Stimulated activated CD4-positive, alpha-beta T cell treated with anti-CD3 and anti-CD28 coated beads, TNF-alpha, amount 100 ng/mL, for 48 hours (primary cell): ENCODE data around the gene RUNX1.
A peak's percentile ranks its signal among the peaks of the same experiment; 100 is the strongest.

Experiments used
- DNase-seq, 3 donors: peaks; one replicate each; pipeline ENCODE4 v3.0.0-alpha.2; 2020; ENCODE audit warnings: low read depth in 3 of 3

The RUNX1 gene

DNA sequence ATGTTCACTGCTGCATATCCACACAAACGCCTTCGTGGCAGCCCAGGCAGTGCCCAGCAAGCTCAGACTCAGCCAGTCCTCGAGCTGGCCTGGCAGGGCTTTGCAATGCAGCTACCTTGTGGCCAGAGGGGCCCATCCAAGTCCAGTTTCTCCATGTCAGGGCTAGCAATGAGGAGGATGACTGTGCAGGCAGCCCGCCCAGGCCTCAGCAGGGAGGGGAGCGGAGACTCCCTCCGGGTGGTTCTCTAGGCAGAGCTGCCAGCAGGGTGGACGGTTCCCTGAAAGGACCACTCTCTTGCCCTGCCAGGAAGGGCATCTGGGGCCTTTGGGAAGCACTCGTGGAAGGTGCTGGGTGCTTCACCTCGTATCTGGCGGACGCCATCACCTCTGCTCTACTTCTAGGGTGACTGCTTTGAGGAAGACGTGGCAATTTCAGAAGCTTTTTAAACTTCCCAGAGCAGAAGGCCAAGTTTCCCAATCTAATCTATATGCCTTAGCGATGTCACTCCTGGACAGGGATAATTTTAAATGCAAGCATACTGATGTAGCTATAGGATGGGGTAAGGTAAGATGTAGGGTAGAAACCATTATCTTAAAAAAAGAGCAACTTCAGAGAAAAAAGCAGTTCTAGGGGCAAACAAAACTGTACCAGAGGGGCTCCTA lies 56.2 kb downstream of the RUNX1 start:
- no peak for DNase-seq

DNA sequence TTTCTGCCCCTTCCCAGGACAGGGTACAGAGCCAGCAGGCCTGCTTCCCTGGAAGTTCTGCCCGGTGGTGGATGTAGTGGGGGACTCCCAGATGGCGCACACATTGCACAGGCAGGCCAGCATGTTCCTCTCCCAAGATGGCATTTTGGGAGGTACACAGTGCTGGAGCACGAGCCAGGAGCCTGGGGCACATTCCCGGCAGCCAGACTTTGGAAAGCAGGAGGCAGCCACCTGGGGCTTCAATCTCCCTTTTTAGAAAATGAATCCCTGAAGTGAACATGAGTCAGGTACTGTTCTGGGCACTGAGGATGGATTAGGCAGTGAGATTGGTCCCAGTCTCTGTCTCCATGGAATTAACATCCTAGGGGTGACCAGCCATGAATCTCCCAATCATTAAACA lies 56.9 kb downstream of the RUNX1 start:
- no peak for DNase-seq

DNA sequence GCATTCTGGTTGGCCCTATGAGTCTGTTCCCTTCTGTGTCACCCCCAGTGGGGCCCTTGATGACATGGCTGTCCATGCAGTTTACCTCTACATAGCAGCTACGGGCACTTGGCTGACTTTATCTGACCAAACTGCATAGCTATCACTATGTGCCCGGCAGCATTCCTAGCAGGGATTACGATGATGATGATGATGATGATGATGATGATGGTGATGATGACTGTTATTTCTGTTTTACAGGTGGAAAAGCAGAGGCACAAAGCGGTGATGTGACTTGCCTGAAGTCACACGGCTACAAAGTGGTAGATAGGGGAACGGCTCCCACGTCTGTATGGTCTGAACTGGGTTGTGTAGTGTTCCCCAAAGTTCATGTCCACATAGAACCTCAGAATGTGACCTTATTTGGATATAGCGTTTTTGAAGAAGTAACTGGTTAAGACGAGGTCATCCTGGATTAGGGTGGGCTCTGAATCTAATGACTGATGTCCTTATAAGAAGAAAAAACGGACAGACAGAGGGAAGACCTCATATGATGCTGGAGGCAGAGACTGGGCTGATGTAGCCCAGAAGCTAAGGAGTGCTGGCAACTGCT lies 57.6 kb downstream of the RUNX1 start:
- no peak for DNase-seq

DNA sequence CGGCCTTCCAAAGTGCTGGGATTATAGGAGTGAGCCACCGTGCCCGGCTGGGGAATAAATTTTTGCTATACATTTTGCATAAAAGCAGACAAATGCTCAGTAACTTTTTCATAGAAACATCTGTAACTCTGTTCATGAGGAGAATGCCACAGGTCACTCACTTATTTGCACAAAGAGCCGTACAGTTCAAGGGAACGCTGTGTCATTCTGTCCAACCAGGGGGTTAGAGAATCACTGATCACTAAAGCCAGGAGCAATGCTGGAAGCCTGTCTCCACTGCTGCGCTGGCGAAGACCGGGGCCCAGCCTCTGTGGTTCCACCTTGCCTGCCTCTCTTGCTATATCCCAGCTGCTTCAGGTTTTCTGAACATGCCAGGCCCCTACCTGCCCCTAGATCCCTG lies 58.3 kb downstream of the RUNX1 start:
- no peak for DNase-seq

DNA sequence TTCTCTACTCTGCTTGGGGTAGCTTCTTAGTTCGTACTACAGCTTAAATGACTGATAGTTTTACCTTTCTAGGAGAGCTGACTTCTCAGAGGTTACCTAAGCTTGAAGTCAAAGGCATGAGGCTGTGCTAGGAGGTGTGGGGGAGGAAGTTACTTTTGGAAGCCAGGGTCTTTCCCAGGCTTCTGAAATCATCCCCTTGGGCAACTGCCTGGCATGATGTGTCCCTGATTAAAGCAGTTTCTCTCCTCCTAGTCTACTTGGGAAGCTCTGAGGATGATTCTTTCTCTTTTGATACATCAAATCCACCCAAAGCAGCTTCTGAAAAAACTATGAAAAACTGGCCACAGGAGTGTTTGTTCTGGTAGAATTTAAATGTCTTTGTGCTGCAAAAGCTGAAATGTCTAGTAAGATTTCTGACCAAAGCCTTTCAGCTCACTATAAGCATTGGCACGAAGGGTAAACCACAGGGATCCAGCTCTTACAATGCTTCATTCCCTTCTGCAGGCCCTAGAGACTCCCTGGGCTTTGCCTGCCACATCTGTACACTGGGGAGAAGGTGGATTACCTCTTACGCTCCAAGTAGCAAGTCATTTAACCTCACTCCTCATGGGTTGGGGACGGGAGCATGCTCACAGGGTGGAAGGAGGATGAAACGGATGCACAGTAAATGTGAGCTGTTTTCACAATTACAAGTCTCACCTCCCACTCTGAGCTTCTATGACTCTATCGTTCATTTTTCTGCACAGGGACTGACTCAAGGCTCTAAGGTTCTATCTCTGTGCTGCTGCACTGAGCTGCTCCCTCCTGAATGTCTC lies 59.6 kb downstream of the RUNX1 start:
- peak; percentile 45 to 76 (median 65) for DNase-seq

DNA sequence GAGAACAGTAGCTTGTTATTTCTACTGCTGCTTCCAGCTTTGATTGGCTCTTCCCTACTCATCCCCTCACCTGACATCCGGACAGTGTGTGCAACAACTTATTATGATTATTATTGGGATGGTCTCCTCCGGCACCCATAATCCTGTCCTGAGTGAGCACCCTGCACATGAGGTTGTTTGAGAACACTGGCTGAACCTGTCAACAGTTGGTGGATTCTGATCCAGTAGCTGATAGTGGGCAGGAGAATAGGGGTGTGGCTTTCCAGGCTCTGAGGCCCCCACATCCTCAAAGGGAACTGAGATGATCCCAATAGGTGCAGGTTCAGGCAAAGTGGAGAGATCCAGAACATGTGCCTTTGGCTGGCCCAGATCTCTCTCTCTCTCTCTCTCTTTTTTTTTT lies 60.5 kb downstream of the RUNX1 start:
- DNase-seq, result no peak

DNA sequence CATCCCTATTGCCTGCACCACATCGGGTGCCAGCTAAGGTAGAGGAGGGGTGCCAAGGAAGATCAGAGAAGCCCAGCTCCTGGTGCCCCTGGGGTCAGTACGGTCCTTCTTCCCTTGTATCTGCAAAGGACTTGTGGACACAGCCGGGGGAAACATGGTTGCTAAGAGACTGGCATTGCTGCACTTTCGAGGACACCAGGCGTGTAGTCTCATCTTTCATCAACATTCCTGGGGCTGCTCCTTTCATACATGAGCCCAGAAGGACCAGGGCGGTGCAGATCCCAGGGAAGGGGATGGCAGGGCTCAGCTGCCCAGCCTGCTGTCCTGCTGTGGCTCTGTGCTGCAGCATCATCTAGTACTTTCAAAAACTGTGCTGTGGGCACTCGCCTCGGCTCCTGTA lies 61.0 kb downstream of the RUNX1 start:
- no peak for DNase-seq

DNA sequence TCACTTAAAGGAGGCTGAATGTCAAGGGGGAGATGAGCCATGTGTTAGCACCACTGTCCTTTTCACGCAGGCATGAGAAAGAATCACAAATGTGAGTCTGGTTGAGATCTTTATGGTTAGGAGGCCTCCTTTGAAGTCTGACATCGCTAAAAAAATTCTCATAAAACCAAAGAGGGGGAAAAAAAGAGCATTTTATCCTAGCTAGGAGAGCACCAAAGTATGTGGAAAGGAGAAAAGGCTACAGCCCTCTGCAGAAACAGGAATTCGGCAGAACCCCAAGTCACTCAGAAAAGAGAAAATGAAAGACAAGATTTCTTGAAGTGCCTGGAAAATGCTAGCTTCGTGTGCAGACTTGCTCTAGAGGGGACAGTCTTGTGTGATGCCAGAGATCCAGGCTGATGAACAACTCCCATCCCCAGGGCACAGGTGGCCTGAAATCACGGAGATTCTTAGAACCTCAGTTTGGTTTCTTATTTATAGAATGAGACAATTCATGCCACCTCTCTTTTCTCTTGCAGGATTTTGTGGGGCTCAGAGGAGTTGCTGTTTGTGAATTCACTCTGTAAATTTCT lies 61.5 kb downstream of the RUNX1 start:
- DNase-seq, result no peak

DNA sequence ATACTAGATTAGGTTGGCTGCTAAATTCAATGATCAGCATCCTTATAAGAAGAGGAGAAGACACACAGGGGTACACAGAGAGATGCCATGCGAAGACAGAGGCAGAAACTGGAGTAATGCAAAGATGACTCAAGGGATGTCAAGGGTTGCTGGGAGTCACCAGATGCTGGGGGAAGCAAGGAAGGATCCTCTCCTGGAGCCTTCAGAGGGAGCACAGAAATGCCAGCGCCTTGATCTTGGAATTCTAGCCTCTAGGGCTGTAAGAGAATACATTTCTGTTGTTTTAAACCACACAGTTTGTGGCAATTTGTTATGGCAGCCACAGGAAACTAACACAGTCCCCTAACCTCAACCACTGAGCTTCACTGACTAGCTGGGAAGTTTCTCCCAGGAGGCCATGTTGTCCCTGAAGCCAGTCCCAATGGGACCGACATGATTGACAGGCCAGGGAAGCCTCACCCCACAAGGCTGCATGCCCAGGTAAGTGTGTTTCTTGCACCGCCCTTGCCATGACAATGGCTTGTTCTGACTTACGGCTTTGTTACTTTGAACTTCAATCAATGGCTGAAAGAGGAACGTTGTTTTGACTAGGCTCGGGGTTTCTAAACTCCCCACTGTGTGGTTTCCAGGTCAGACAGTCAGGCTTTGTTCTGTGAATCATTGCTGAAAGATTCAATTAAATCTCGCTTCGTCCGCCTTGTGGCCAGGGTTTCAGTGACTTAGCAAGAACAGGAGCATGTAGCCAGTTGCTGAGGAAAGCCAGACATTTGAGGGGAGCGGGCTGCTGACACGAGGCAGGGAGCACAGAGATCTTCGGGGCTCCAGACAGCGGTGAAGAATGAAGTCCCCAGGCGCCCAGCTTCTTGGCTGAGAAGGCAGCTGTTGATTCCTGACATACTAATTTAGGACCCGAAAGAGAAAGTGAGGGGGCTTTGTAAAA lies 62.3 kb downstream of the RUNX1 start:
- peak; percentile 63 to 76 (median 65) for DNase-seq

DNA sequence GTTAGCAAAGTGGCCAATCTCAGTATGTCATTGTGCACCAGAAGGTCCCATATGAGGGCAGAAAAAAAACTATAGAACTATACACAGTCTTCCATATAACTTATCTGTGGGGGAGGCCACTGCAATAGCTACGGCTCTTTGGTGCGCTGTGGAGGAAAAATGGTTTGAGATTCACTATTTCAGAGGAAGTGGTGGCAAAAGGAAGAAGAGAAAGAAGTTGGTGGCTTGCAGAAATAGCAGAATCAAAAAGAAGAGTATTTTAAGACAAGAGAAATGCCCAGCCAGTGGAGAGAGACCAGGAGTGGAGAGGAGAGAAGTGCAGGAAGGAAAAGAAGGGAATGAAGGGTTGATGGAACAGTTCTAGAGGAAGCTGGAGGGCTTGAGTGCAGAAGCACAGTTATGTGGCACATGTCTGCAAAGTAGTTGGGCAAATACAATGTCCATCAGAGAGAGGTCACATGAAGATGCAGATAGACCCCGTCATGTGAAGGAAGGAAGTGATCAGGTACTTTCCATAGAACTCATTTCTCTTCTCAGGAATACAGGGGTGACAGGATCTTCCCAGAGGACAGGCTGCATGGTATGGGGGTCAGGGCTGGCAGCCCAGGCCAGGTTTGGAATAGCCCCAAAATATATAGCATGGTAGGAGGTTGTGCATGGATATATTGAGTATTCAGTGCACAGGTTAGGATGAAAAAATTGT lies 64.6 kb downstream of the RUNX1 start:
- no peak for DNase-seq

DNA sequence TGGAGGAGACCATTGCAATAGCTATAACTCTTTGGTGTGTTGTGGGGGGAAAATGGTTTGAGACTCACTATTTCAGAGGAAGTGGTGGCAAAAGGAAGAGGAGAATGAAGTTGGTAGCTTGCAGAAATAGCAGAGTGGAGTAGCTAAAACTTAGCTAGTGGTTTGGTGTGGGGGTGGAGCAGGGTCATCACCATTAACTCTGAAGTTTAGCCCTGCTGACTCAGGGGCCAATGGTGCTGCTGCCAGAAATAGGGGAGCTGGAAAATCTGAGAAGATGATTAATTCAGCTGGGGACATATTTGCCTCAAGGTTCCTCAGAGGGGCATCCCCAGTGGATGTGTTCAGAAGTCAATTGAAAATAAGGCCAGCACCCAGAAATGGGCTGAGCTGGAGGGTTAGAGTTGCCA lies 65.4 kb downstream of the RUNX1 start:
- DNase-seq, result peak; percentile 45 to 67 (median 63)

DNA sequence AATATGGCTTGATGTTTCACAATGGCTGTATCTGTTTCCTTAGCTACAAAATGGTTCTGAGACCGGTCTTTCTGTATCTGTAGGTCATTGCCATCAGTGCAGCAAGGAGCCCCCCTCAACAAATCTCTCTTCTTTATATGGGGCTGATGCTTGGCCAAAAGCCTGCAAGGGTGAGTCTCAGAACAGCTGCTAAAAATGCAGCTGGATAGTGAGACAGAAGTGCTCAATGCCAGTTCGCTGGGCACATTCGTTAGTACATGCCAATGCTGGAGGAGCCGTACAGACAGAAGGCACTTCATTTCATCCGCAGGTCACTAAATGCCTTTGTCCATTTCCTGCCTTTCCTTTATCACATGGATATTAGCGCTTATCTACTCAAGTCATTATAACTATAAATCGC lies 67.3 kb downstream of the RUNX1 start:
- DNase-seq, result no peak

DNA sequence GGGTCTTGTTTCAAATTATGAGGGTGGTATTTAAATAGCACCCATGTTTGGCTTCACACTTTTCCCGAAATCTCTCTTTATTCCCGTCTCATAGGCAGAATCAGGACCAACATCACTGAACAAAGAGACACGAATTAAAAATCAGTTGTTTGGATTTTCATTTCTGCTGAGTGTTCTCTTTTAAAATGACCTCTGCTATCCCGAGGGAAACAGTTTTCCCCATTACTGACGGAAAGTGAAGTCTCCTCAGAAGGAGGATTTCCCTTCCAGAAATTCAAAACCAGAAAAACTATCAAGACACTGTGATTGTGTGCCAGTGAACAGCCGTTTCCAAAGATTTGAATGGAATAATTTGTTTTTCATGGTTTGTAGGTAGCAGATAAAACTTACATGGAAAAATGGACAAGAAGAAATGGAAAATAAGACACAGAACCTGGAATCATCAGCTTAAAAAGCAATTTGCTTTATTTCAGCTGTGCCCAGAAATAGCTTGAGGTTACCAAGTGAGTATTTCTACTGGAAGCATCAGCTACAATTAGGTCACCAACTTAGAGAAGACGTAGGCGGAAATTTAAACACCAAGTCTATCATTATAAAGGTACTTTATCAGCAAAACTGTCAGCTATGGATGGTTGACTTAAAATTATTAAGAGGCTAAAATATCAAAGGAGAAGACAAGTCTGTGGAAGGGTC lies 68.5 kb downstream of the RUNX1 start:
- no peak for DNase-seq

DNA sequence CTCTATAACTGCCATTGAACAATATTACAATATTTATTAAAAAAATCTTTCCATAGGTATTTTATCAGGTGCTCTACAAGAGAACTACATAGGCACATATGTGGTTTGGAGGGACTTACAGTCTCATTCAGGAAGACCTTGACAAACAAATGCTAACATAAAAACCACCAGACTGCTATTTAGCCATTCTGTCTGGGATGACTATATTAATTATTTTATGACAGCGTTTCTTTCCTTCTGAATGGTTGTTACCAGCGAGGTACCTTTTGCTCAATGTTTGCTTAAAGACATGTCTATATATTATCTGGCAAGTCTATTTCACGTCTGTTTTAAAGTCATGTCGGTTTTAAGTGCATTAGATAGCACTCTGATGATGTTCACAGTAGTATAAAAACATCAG lies 69.7 kb downstream of the RUNX1 start:
- DNase-seq, result no peak

DNA sequence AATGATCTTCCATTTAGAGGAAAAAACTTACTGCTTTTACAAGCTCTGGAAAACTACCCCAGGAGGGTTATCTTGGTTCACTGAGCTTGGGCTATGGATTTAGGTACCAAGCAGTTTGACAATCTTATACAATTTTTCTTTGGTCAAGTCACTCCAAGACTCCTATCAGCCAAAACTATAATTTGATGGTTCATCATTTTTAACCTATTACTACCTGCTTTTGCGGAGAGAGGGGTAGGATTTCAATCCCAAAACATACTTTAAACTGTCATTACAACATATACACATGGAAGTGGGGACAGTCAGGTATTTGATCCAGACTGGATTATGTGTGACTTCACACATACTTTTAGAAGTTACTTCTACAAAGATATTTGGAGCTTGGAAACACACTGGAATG lies 71.8 kb downstream of the RUNX1 start:
- DNase-seq, result no peak

DNA sequence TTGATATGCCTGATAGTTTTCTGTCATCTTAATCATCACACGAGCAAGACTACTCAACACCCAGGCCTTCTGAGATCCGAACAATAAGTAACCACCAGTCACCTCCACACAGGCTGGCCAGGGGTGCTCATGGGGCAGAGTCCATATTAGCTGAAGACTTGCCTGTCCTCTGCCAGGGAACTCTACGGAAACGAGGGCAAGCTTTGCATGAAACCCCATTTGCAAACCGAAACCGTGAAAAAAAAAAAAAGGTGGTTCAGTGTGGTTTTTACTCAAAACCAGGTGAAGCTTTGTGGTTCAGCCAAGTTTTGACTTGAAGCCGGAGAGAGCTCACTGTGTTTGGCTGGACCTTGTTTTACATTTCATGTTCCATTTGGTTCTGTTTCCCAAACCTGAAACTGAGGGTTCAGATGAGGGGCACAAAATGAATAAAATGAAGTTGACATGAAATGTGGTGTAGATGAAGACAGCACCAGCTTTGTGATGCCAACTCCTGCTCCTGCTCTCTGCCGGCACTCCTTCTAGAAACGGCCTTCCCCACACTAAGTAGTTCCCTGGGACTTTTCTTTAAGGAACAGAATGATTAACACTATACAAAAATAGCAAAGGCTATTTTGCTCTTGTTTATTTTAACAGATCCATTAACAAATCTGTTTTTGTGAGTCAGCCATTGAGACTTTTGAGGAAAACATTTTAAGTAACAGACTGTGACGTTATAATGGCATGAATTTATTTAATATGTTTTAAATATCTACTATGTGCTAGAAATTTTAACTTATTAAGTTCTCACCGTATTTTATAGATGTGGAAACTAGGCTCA lies 74.7 kb downstream of the RUNX1 start:
- no peak for DNase-seq

DNA sequence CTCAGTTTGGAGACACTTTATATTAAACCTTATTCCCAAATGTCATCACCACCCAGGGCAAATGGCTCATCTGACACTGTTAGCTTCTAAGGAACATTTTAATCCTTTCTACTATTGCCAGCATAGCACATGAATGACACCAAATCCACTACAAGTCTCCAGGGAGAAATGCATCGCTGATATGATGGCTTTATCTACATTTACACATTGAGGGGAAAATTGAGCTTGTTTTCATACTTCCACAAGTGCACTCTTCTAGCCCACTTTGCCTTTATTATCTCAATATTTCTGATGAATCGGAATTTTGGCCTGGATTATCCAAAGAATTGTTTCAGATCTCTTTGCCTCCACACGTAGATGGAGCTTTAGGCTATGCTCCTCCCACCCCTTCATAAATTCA lies 75.4 kb downstream of the RUNX1 start:
- no peak for DNase-seq

DNA sequence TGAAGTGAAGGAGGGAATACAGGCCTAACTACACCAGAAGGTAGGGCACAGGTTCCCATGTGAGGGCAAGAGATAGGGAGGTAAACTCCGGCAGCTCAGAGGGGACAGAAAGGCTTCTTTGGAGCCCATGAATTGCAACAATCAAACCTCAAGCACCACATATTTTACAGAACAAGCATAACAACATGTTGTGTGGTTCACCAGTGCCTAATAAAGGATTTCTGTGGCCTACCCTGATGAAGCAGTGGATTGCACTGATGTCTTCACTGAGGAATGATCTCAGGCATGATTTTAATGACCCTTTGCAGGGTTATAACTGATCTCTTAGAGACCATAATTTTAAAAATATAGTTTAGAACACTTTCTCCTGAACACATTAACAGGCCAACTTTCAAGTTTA lies 77.4 kb downstream of the RUNX1 start:
- no peak for DNase-seq

DNA sequence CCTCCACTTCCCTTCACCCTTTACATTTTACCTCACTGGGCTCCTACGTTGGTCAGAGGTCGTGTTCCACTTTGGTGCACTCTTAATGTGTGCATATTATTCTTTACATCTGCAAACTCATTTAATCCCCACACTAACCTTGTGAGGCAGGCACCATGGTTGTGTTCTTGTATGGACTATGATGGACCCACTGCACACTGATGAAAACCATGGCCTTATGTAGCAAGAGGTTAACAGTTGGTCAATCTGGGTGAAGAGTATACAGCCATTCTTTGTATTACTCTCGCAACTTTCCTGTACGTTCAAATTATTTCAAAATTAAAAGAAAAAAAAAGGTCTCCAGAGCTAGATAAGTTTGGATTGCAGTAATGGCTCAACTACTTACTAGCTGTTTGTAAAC lies 78.5 kb downstream of the RUNX1 start:
- DNase-seq, result no peak

DNA sequence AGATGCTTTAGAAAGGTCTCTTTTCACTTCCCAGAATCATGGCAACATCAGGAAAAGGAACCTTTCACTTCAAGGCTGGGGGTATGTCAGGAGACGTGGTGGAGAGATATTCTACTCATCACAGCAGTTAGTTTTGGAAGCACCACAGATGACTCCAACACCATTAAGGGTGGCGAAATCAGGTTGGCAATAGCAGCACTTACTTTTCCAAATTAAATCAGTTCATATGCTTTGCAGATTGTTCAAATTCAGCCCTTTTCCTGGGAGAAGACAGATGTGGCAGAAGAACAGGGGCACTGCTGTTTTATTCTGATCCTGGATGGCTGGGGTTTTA lies 79.0 kb downstream of the RUNX1 start:
- DNase-seq, result no peak
